K562 (cell line): Measurements from ENCODE around the gene PGA3. TPM values are rescaled to one million over a fixed set of nuclear protein-coding genes. Genes with fewer than 3 reads are reported as not detected.

Experiments
- CBFA2T3 ChIP-seq: fragments of 450-650 bp; IDR thresholded peaks from 2 replicates; pipeline ENCODE4 v1.6.1; 2017
- CBFB ChIP-seq: sonication (generic); formaldehyde crosslinking; IDR thresholded peaks from 2 replicates; pipeline ENCODE4 v1.4.0; 2020; ENCODE audit warnings: mild to moderate bottlenecking, missing genetic modification reagents
- CHD1 ChIP-seq: fragments of 200-600 bp; sonication (generic); IDR thresholded peaks from one replicate; pipeline ENCODE4 v1.6.1; 2012; ENCODE audit warnings: mild to moderate bottlenecking, moderate library complexity, low read length, inconsistent platforms
- EGR1 ChIP-seq: fragments of 450-650 bp; conservative IDR thresholded peaks from 2 replicates; pipeline ENCODE4 v1.6.1; 2017; ENCODE audit warnings: mild to moderate bottlenecking
- FOXK1 ChIP-seq: sonication (generic); formaldehyde crosslinking; IDR thresholded peaks from 2 replicates; pipeline ENCODE4 v1.8.0; 2022; ENCODE audit warnings: missing genetic modification reagents, mild to moderate bottlenecking, borderline replicate concordance
- GTF2E2 ChIP-seq: fragments of 200-800 bp; sonication (Bioruptor generic); IDR thresholded peaks from 2 replicates; pipeline ENCODE4 v1.6.1; 2016; ENCODE audit warnings: missing genetic modification characterization, missing compliant biosample characterization
- HDAC8 ChIP-seq: fragments of 450-650 bp; IDR thresholded peaks from 2 replicates; pipeline ENCODE4 v1.6.1; 2016; ENCODE audit warnings: mild to moderate bottlenecking, missing genetic modification characterization, moderate library complexity, missing compliant biosample characterization
- HDGF ChIP-seq: fragments of 450-650 bp; IDR thresholded peaks from 2 replicates; pipeline ENCODE4 v1.6.1; 2016
- HIVEP1 ChIP-seq: fragments of 250-450 bp; sonication (Bioruptor Pico); IDR thresholded peaks from 2 replicates; pipeline ENCODE4 v1.4.0; 2020; ENCODE audit warnings: mild to moderate bottlenecking
- HLTF ChIP-seq: fragments of 450-650 bp; IDR thresholded peaks from 2 replicates; pipeline ENCODE4 v1.6.1; 2016
- LCOR ChIP-seq: sonication (generic); formaldehyde crosslinking; IDR thresholded peaks from 2 replicates; pipeline ENCODE4 v1.8.0; 2022; ENCODE audit warnings: mild to moderate bottlenecking, missing genetic modification reagents
- NCOR1 ChIP-seq: fragments of 450-650 bp; IDR thresholded peaks from 2 replicates; pipeline ENCODE4 v1.6.1; 2016; ENCODE audit warnings: mild to moderate bottlenecking, moderate library complexity
- NELFE ChIP-seq: IDR thresholded peaks from 2 replicates; pipeline ENCODE4 v1.6.1; 2011; ENCODE audit warnings: mild to moderate bottlenecking; ENCODE audit not compliant: insufficient read depth, insufficient read length
- SMC3 ChIP-seq: conservative IDR thresholded peaks from 2 replicates; pipeline ENCODE4 v1.6.1; 2011; ENCODE audit warnings: low read depth, low read length, improper control_type of control experiment; ENCODE audit not compliant: insufficient read depth
- ZBTB17 ChIP-seq: fragments of 450-650 bp; formaldehyde crosslinking; IDR thresholded peaks from 2 replicates; pipeline ENCODE4 v1.4.0; 2020; ENCODE audit warnings: mild to moderate bottlenecking
- ZNF197 ChIP-seq: fragments of 200-800 bp; sonication (Bioruptor generic); IDR thresholded peaks from 2 replicates; pipeline ENCODE4 v1.6.1; 2016; ENCODE audit warnings: low read depth, missing genetic modification characterization, missing compliant biosample characterization
- ZNF507 ChIP-seq: conservative IDR thresholded peaks from 2 replicates; pipeline ENCODE4 v1.6.1; 2017; ENCODE audit warnings: missing genetic modification characterization, missing compliant biosample characterization
- ZNF699 ChIP-seq: fragments of 250-450 bp; sonication (Bioruptor Pico); IDR thresholded peaks from 2 replicates; pipeline ENCODE4 v1.8.0; 2021; ENCODE audit warnings: mild to moderate bottlenecking, moderate library complexity; ENCODE audit not compliant: insufficient replicate concordance
- ZSCAN32 ChIP-seq: fragments of 450-650 bp; formaldehyde crosslinking; IDR thresholded peaks from 2 replicates; pipeline ENCODE4 v1.4.0; 2020; ENCODE audit warnings: mild to moderate bottlenecking, moderate library complexity
- polyA plus RNA-seq, 8 experiments: library from polyadenylated mRNA; depleted of rRNA in 4 of 8; stranded (reverse) in 5 of 8; unstranded in 3 of 8; fragments of >200 nt; fragmentation: Nextera tagmentation in 2 of 8; fragmentation: Illumina TruSeq in 1 of 8; extraction: Ambion mirVana in 2 of 8; extraction: Trizol in 1 of 8; gene quantifications; 2 replicates each; pipeline versions ENCODE4 v1.2.1 to v1.2.3, GENCODE V29; 2011 to 2014; ENCODE audit warnings: inconsistent platforms in 1 of 8, missing spikeins in 1 of 8
- total RNA-seq, 7 experiments: library from RNA; depleted of rRNA in 6 of 7; stranded (reverse); fragments of >200 nt in 6 of 7; fragmentation: Illumina TruSeq in 2 of 7; extraction: Trizol in 2 of 7; gene quantifications; 2 replicates each; pipeline versions ENCODE4 v1.2.1 to v1.2.3, GENCODE V29; 2011 to 2021; ENCODE audit warnings: low replicate concordance in 1 of 7
- TF ChIP-seq, protein P1 (sequence below): sonication (generic); formaldehyde crosslinking; IDR thresholded peaks from 2 replicates; pipeline ENCODE4 v1.8.0; 2022; ENCODE audit warnings: mild to moderate bottlenecking, missing genetic modification reagents
- TF ChIP-seq, protein P2 (sequence below): IDR thresholded peaks from 2 replicates; pipeline ENCODE4 v1.6.1; 2012; ENCODE audit warnings: low read depth, low read length, improper control_type of control experiment, borderline replicate concordance
- TF ChIP-seq, protein P3 (sequence below): sonication (generic); formaldehyde crosslinking; IDR thresholded peaks from 2 replicates; pipeline ENCODE4 v1.8.0; 2022; ENCODE audit warnings: mild to moderate bottlenecking, missing genetic modification reagents

The PGA3 gene
- total and polyA plus RNA-seq, 9 of the 15 experiments (the other 6 are each of a cell fraction or from before 2014, with no cell fraction given) = 0.15 to 0.18 (median 0.18) TPM; not detected in 6

DNA sequence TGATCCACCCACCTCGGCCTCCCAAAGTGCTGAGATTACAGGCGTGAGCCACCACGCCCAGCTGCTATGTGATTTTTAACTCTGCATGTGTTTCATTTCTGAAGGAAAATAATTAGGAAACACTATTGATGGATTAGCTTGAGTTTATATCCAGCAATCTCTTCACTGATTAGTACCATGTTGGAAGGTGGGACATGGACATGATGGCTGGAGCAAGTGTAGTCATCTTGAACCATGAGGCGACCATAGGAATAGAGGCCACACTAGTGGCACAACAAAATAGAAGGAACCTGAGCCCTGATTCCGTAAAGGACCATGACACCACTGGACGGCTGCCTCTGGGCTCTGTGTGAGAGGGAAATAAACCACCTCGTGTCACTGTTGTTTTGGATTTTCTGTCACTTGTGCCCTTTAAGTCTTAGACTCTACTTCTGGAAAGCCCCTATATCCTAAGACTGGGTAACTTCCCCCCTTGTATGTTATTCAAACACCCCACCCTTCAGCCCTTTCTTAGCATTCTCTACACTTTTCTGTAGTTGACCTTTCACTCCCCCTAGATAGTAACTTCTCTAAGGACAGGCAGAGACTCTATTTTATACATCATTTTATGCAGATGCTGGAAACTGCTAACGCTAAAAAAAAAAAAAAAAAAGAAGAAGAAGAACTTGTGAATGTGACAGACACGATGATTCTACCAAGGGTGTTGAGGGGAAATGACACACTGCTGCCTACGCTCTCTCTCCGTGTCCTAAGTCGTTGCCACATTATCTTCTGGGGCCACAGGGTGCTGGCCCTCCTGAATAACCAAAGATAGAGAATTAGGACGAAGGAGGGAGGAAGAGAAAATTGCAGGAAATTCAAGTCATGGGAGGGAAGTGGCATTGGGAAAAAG, 39.4 kb upstream of the PGA3 start (continued):
- TF ChIP-seq, protein P1, sequence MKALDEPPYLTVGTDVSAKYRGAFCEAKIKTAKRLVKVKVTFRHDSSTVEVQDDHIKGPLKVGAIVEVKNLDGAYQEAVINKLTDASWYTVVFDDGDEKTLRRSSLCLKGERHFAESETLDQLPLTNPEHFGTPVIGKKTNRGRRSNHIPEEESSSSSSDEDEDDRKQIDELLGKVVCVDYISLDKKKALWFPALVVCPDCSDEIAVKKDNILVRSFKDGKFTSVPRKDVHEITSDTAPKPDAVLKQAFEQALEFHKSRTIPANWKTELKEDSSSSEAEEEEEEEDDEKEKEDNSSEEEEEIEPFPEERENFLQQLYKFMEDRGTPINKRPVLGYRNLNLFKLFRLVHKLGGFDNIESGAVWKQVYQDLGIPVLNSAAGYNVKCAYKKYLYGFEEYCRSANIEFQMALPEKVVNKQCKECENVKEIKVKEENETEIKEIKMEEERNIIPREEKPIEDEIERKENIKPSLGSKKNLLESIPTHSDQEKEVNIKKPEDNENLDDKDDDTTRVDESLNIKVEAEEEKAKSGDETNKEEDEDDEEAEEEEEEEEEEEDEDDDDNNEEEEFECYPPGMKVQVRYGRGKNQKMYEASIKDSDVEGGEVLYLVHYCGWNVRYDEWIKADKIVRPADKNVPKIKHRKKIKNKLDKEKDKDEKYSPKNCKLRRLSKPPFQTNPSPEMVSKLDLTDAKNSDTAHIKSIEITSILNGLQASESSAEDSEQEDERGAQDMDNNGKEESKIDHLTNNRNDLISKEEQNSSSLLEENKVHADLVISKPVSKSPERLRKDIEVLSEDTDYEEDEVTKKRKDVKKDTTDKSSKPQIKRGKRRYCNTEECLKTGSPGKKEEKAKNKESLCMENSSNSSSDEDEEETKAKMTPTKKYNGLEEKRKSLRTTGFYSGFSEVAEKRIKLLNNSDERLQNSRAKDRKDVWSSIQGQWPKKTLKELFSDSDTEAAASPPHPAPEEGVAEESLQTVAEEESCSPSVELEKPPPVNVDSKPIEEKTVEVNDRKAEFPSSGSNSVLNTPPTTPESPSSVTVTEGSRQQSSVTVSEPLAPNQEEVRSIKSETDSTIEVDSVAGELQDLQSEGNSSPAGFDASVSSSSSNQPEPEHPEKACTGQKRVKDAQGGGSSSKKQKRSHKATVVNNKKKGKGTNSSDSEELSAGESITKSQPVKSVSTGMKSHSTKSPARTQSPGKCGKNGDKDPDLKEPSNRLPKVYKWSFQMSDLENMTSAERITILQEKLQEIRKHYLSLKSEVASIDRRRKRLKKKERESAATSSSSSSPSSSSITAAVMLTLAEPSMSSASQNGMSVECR (CRISPR knock-in tag) = no peak
- no peak for TF ChIP-seq HIVEP1 (CRISPR knock-in tag)
- TF ChIP-seq CBFB = no peak
- TF ChIP-seq, protein P2, sequence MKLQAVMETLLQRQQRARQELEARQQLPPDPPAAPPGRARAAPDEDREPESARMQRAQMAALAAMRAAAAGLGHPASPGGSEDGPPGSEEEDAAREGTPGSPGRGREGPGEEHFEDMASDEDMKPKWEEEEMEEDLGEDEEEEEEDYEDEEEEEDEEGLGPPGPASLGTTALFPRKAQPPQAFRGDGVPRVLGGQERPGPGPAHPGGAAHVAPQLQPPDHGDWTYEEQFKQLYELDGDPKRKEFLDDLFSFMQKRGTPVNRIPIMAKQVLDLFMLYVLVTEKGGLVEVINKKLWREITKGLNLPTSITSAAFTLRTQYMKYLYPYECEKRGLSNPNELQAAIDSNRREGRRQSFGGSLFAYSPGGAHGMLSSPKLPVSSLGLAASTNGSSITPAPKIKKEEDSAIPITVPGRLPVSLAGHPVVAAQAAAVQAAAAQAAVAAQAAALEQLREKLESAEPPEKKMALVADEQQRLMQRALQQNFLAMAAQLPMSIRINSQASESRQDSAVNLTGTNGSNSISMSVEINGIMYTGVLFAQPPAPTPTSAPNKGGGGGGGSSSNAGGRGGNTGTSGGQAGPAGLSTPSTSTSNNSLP = no peak
- no peak for TF ChIP-seq ZBTB17 (CRISPR knock-in tag)
- peak; percentile 92 for TF ChIP-seq EGR1
- TF ChIP-seq HLTF = peak; percentile 94
- no peak for TF ChIP-seq GTF2E2
- TF ChIP-seq CBFA2T3 = peak; percentile 95
- TF ChIP-seq, protein P3, sequence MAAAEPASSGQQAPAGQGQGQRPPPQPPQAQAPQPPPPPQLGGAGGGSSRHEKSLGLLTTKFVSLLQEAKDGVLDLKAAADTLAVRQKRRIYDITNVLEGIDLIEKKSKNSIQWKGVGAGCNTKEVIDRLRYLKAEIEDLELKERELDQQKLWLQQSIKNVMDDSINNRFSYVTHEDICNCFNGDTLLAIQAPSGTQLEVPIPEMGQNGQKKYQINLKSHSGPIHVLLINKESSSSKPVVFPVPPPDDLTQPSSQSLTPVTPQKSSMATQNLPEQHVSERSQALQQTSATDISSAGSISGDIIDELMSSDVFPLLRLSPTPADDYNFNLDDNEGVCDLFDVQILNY = no peak
- no peak for TF ChIP-seq HDGF
- no peak for TF ChIP-seq HDAC8 (tag)
- TF ChIP-seq CHD1 = no peak
- no peak for TF ChIP-seq FOXK1
- no peak for TF ChIP-seq ZNF699 (CRISPR knock-in tag)
- no peak for TF ChIP-seq ZNF507 (tag)
- peak; percentile 91 for TF ChIP-seq NCOR1
- TF ChIP-seq ZNF197 (CRISPR knock-in tag) = 0 out of 2 replicates have a peak, but pooled peaks have one; percentile 57
- no peak for TF ChIP-seq SMC3
- TF ChIP-seq LCOR = peak; percentile 30; the same call in 1 of the 2 replicates
- TF ChIP-seq ZSCAN32 = no peak
- TF ChIP-seq NELFE = no peak
